GM08714 (cell line): ENCODE measurements around the gene IMPG2.

Source experiments
- H3K4me3 ChIP-seq: fragments of 200-500 bp; sonication (Bioruptor generic); 2 replicates; pipeline ENCODE4 v1.5.1; 2014; ENCODE audit warnings: mild to moderate bottlenecking, low read length, inconsistent platforms
- ZNF274 ChIP-seq: IDR thresholded peaks from 2 replicates; pipeline ENCODE4 v1.6.1; 2012; ENCODE audit warnings: mild to moderate bottlenecking, low read depth, low read length

IMPG2 gene

DNA sequence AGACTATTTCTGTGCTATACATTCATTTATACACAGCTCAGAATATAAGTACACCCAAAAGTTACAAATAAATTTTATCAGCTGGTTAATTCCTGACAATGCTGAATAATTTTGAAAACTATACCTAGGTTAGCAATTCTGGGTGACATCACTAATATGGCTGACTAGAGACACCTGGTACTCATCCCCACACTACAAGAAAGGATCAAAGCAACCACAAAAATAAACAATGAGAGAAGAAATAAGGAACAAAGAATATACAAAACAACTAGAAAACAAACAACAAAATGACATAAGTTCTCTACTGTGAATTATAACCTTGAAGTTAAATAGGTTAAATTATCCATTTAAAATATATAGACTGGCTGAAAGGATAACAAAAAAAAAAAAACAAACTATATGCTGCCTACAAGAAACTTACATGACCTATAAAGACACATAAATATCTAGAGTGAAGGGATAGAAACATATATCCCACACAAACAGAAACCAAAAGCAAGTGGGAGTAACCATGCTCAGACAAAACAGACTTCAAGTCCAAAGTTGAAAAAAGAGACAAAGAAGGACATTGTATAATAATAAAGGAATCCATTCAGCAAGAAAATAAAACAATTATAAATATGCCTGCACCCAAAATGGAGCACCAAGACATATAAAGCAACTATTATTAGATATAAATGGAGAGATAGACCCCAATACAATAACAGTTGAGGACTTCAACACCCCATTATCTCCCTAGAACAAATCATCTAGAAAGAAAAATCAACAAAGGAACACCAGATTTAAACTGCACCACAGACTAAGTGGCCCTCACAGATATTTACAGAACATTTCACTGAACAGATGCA, 57.8 kb downstream of the IMPG2 start:
- no peak overlapping the region for H3K4me3 ChIP-seq
- TF ChIP-seq ZNF274, result no peak

DNA sequence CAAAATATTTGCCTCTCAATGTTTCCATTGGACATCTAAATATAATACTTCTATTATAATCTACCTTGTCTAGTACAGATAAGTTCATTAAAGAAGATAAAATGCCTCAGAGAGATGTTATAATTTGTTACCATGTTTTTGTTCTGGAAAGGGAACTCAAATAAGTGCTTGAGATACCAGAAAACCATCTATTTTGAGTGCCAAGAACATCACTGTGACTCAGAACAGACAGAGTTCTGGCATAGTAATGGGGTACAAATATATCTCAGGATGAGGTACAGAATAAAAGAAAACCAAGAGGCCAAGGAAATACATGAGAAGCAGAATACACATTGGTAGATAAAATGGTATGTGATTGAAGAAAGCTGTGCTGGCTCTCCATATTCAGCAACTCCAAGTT, 58.9 kb downstream of the IMPG2 start:
- no peak for TF ChIP-seq ZNF274
- no peak overlapping the region for H3K4me3 ChIP-seq

GRCh38 chr3:101259485-101260341, 60.7 kb downstream of the IMPG2 start:
- TF ChIP-seq ZNF274, result no peak

GRCh38 chr3:101256511-101256910, 63.9 kb downstream of the IMPG2 start:
- no peak for TF ChIP-seq ZNF274
- H3K4me3 ChIP-seq, result no peak overlapping the region

More at GRCh38 chr3:101259485-101260341, 60.7 kb downstream of the IMPG2 start:
- no peak overlapping the region for H3K4me3 ChIP-seq

DNA sequence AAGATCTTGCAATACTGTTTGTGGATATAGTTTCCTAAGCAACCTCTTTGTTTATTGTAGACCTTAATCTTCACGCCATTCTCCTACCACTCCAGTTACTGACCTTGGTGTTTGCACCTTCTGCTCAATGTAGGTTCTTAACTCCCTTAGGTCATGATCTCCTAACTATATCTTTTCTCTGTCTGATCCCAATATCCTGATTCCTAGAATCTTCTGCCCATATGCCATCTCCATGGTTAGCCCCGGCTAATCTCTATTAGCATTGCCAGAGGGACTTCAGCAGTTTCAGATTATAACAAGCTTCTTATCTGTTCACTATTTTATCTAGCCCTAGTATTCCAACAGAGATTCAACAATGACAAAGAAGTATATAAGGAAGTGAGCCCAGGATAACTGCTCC, 64.9 kb downstream of the IMPG2 start:
- no peak for TF ChIP-seq ZNF274
- H3K4me3 ChIP-seq, result no peak overlapping the region

GRCh38 chr3:101253396-101253795, 67.0 kb downstream of the IMPG2 start:
- no peak for TF ChIP-seq ZNF274
- no peak overlapping the region for H3K4me3 ChIP-seq

DNA sequence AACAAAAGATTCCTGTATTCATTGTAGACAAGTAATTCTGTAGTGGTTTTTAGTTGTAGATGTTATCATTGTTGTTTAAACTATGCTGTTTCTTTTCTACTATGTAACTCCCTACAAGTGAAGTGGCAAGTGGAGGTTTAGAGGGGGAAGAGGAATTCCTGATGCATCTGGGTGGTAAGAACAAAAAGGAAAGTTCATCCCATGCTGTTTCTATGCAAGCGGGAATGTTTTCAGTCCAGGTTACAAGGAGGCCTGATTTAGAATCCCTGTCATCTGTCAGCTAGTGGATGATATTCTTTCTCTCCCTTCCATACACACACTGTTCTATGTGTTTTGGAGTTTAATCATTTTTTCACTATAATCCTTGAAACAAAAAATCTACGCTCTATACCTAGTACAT, 67.4 kb downstream of the IMPG2 start:
- H3K4me3 ChIP-seq, result no peak overlapping the region
- TF ChIP-seq ZNF274, result no peak

GRCh38 chr3:101252307-101252706, 68.1 kb downstream of the IMPG2 start:
- TF ChIP-seq ZNF274, result no peak
- no peak overlapping the region for H3K4me3 ChIP-seq

GRCh38 chr3:101251441-101251840, 68.9 kb downstream of the IMPG2 start:
- TF ChIP-seq ZNF274, result no peak
- no peak overlapping the region for H3K4me3 ChIP-seq

- TF ChIP-seq ZNF274, result no peak
Measured at GRCh38 chr3:101249522-101249921, 70.9 kb downstream of the IMPG2 start.

DNA sequence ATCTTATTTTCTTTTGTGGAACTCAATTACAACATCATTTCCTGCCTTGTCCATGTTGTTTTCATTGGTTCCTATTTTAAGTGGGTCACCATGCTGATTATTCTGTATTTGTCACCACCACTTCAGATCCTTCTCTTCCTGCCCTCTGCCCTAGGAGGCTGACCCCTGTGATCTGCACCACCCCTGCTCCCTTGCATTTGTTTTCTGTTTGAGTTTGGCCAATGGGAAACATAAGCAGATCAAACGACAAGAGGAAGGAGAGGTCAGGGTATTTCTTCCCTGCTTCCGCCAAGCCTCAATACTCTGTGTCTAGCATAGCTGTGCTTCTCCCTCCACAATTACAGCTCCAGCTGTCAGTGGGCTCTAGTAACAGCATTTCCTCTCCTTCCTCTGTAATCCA, 71.6 kb downstream of the IMPG2 start:
- no peak overlapping the region for H3K4me3 ChIP-seq
- TF ChIP-seq ZNF274, result no peak

More at GRCh38 chr3:101249522-101249921, 70.9 kb downstream of the IMPG2 start:
- H3K4me3 ChIP-seq, result no peak overlapping the region

DNA sequence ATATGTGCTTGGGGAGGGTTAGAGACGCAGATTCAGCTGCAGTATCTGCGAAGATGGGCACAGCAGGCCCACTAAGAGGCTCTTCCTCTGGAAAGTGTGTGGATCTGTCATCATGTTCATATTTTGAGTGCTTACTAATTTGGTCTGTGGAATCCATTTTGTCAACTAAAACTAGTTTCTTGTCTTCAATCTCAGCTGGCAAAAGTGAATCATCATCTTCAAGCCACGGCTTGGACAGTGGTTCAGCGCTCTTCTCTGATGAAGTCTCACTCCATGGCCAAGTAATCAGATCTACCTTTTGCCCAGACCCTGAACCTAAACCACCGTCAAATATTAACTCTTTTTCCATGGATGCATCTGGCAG, 76.2 kb downstream of the IMPG2 start:
- H3K4me3 ChIP-seq, result no peak overlapping the region
- no peak for TF ChIP-seq ZNF274

GRCh38 chr3:101243285-101244211, 76.8 kb downstream of the IMPG2 start:
- no peak for TF ChIP-seq ZNF274
- H3K4me3 ChIP-seq, result no peak overlapping the region

DNA sequence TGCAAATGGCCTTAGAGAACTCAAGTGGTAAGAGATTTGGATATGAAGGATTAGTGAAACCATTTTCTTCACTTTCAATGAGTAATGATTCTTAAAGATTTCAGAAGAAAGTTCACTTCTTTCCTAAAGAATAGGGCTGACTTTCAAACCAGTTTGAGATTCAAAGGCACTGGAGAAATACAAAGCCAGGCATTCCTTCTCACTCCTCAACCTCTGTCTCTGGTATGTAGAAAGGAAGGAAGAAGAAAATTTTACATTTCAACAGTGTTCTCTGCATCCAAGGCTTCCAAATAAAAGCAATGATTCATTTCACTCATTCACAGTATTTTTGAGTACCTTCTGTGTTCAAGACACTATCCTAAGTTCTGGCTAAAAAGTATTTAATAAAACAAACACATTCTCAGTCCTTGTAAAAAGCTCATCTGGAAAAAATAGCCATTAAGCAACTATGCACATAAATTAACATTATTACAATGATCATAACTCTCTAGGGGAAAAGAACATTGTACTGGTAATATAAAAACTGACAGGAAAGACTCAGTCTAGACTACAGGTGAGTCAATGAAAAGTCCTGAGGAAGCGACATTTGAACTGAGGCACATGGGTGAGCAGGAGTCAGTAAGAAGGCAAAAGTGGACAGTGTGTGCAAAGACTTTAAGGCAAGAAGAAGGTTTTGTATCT, 79.5 kb downstream of the IMPG2 start:
- no peak for TF ChIP-seq ZNF274

More for the DNA sequence above, 79.5 kb downstream of the IMPG2 start:
- no peak overlapping the region for H3K4me3 ChIP-seq
